HG03442 (cell line): ENCODE data around the gene ADARB2.

Source experiments
- ATAC-seq: cut with Tn5 transposase; IDR thresholded peaks from one replicate; pipeline ENCODE4 v1.9.1; 2021; ENCODE audit warnings: mild to moderate bottlenecking, moderate library complexity; ENCODE audit not compliant: unreplicated experiment

The ADARB2 gene

GRCh38 chr10:1188558-1189135 lies 548.7 kb downstream of the ADARB2 start:
- no peak for ATAC-seq

GRCh38 chr10:1187855-1188557 lies 549.3 kb downstream of the ADARB2 start:
- ATAC-seq, result no peak

GRCh38 chr10:1187151-1187854 lies 550.0 kb downstream of the ADARB2 start:
- no peak for ATAC-seq

GRCh38 chr10:1186683-1186990 lies 550.7 kb downstream of the ADARB2 start:
- ATAC-seq, result no peak

- ATAC-seq, result no peak
These were observed 551.2 kb downstream of the ADARB2 start for GRCh38 chr10:1185911-1186682.

- no peak for ATAC-seq
These were observed 552.5 kb downstream of the ADARB2 start for GRCh38 chr10:1184541-1185430.

GRCh38 chr10:1183701-1184100 lies 553.6 kb downstream of the ADARB2 start:
- ATAC-seq, result no peak

- no peak for ATAC-seq
These were observed 554.3 kb downstream of the ADARB2 start for GRCh38 chr10:1183033-1183396.

GRCh38 chr10:1182280-1183032 lies 554.9 kb downstream of the ADARB2 start:
- ATAC-seq, result no peak

- ATAC-seq, result no peak
These were observed 556.5 kb downstream of the ADARB2 start for GRCh38 chr10:1180836-1181235.

GRCh38 chr10:1180071-1180730 lies 557.1 kb downstream of the ADARB2 start:
- no peak for ATAC-seq

GRCh38 chr10:1179346-1180070 lies 557.8 kb downstream of the ADARB2 start:
- ATAC-seq, result no peak

- ATAC-seq, result no peak
These were observed 558.8 kb downstream of the ADARB2 start for GRCh38 chr10:1178506-1178905.

- no peak for ATAC-seq
These were observed 559.4 kb downstream of the ADARB2 start for GRCh38 chr10:1177936-1178335.

GRCh38 chr10:1175956-1176565 lies 561.3 kb downstream of the ADARB2 start:
- no peak for ATAC-seq

- no peak for ATAC-seq
These were observed 563.3 kb downstream of the ADARB2 start for GRCh38 chr10:1174022-1174421.

GRCh38 chr10:1173091-1173490 lies 564.2 kb downstream of the ADARB2 start:
- ATAC-seq, result no peak

GRCh38 chr10:1172256-1172984 lies 564.9 kb downstream of the ADARB2 start:
- no peak for ATAC-seq
